ENCODE measurements around the gene IMMP2L.

- no peak for TF ChIP-seq EZH2phosphoT487 (IDR thresholded peaks at IDR 0.05; ENCODE audit: borderline replicate concordance)
- peak; percentile 93 for TF ChIP-seq CTCF (conservative IDR thresholded peaks at IDR 0.05; ENCODE audit: low read length)
These were observed 75.7 kb downstream of the IMMP2L start for GRCh38 chr7:111486472-111487142.

Measured in Loucy (cell line).